Measurements from ENCODE around the gene CHCHD2.

- no peak for TF ChIP-seq CTCF (IDR thresholded peaks at IDR 0.05; ENCODE audit: low read depth, low read length, poor library complexity, severe bottlenecking)
- TF ChIP-seq EZH2phosphoT487 (IDR thresholded peaks at IDR 0.05; ENCODE audit: borderline replicate concordance, low read length), result no peak
These were observed 4.3 kb upstream of the CHCHD2 start for GRCh38 chr7:56110611-56111010.

Measured in DOHH2 (cell line).